HCT116 (cell line): ENCODE measurements around the gene FIP1L1. TPM values are rescaled to one million over a fixed set of nuclear protein-coding genes. Genes with fewer than 3 reads are reported as not detected.

Source experiments
- ATAC-seq: fragments of 200-7000 bp; cut with Tn5 transposase; 2 replicates; pipeline ENCODE4 v1.9.1; 2020; ENCODE audit warnings: mild to moderate bottlenecking, moderate library complexity
- BruUV-seq: library from RNA; stranded (reverse); fragments of 400-500 nt; replicated peaks from 2 replicates; lab custom pipeline; 2021; lab: Mats Ljungman, UMichigan
- CTCF ChIA-PET: fragments of 300-600 bp; sonication (Branson Sonifier 250); formaldehyde crosslinking; loops from one replicate; lab custom pipeline; 2021; ENCODE audit warnings: antibody characterized with exemption; lab: Charles Lee
- POLR2A ChIA-PET: fragments of 300-600, 350-600 bp; sonication (Branson Sonifier 250); formaldehyde crosslinking; loops from one replicate; lab custom pipeline; 2021; ENCODE audit warnings: antibody characterized with exemption; lab: Charles Lee
- RAD21 ChIA-PET, 2 experiments: fragments of 300-600 bp; sonication (Branson Sonifier 250); formaldehyde crosslinking; loops; one replicate each; lab custom pipeline; 2023; ENCODE audit warnings: low total read pairs in 2 of 2; ENCODE audit not compliant: uncharacterized antibody in 2 of 2, unreplicated experiment in 2 of 2, low non-redundant PET in 1 of 2; lab: Charles Lee
- DNase-seq: peaks from one replicate; pipeline ENCODE4 v3.0.0-alpha.2; 2010; ENCODE audit warnings: low read depth, low spot score
- H2AFZ ChIP-seq: fragments of 200-600 bp; shearing (Covaris generic), sonication (generic); 2 replicates; pipeline ENCODE4 v1.6.1; 2017; ENCODE audit warnings: low read depth, mixed run types, mixed read lengths, antibody characterized with exemption, low read length; ENCODE audit not compliant: poor library complexity, severe bottlenecking
- H3K27ac ChIP-seq: 2 replicates; pipeline ENCODE4 v1.5.1; 2012; ENCODE audit warnings: low read depth, low read length
- H3K27me3 ChIP-seq: fragments of 200-600 bp; sonication (generic); 2 replicates; pipeline ENCODE4 v1.6.1; 2016; ENCODE audit warnings: mixed run types, low read length, mixed read lengths; ENCODE audit not compliant: insufficient read depth
- H3K36me3 ChIP-seq, 2 experiments: fragments of 200-500 bp in 1 of 2; fragments of 200-600 bp in 1 of 2; sonication (Bioruptor generic) in 1 of 2; sonication (generic) in 1 of 2; 2 replicates each; pipeline versions ENCODE4 v1.5.1 to v1.6.1; 2014 to 2016; ENCODE audit warnings: low read length in 2 of 2, inconsistent platforms in 1 of 2, mixed read lengths in 1 of 2, mixed run types in 1 of 2; ENCODE audit not compliant: insufficient read depth in 2 of 2, control insufficient read depth in 1 of 2
- H3K4me1 ChIP-seq, 2 experiments: fragments of 200-600 bp in 1 of 2; sonication (generic) in 1 of 2; 2 replicates each; pipeline versions ENCODE4 v1.5.1 to v1.6.1; 2012 to 2017; ENCODE audit warnings: low read length in 2 of 2, inconsistent platforms in 1 of 2, mild to moderate bottlenecking in 1 of 2, mixed read lengths in 1 of 2, mixed run types in 1 of 2, moderate library complexity in 1 of 2; ENCODE audit not compliant: insufficient read depth in 2 of 2, control insufficient read depth in 1 of 2
- H3K4me2 ChIP-seq: fragments of 200-600 bp; sonication (generic); 2 replicates; pipeline ENCODE4 v1.6.1; 2017; ENCODE audit warnings: mixed run types, low read length, mixed read lengths
- H3K4me3 ChIP-seq, 2 experiments: fragments of 200-600 bp in 1 of 2; sonication (generic) in 1 of 2; replicated peaks in 1 of 2; 2 replicates each; pipeline ENCODE4 v1.5.1; 2011 to 2016; ENCODE audit warnings: low read length in 2 of 2, control low read depth in 1 of 2, low read depth in 1 of 2, mild to moderate bottlenecking in 1 of 2, mixed read lengths in 1 of 2, mixed run types in 1 of 2
- H3K79me2 ChIP-seq: fragments of 200-600 bp; sonication (generic); 2 replicates; pipeline ENCODE4 v1.6.1; 2017; ENCODE audit warnings: mild to moderate bottlenecking, mixed run types, low read length, moderate library complexity, mixed read lengths; ENCODE audit not compliant: insufficient read depth
- H3K9ac ChIP-seq: fragments of 200-600 bp; sonication (generic); 2 replicates; pipeline ENCODE4 v1.6.1; 2016; ENCODE audit warnings: low read length, mixed read lengths
- H3K9me2 ChIP-seq: fragments of 200-600 bp; sonication (generic), shearing (Covaris generic); 2 replicates; pipeline ENCODE4 v1.6.1; 2017; ENCODE audit warnings: mixed run types, mild to moderate bottlenecking, moderate library complexity; ENCODE audit not compliant: insufficient read depth
- H3K9me3 ChIP-seq, 2 experiments: fragments of 200-500 bp in 1 of 2; fragments of 200-600 bp in 1 of 2; sonication (Bioruptor generic) in 1 of 2; sonication (generic) in 1 of 2; 2 replicates each; pipeline ENCODE4 v1.6.1; 2014 to 2017; ENCODE audit warnings: low read length in 2 of 2, mixed read lengths in 2 of 2, inconsistent platforms in 1 of 2, low read depth in 1 of 2, mild to moderate bottlenecking in 1 of 2, mixed run types in 1 of 2, moderate library complexity in 1 of 2; ENCODE audit not compliant: control insufficient read depth in 1 of 2, insufficient read depth in 1 of 2
- H4K20me1 ChIP-seq: fragments of 200-600 bp; sonication (generic), shearing (Covaris generic); 2 replicates; pipeline ENCODE4 v1.6.1; 2017; ENCODE audit warnings: mixed run types, mild to moderate bottlenecking, moderate library complexity; ENCODE audit not compliant: insufficient read depth
- ATF3 ChIP-seq: IDR thresholded peaks from 2 replicates; pipeline ENCODE4 v1.6.1; 2012
- CEBPB ChIP-seq: IDR thresholded peaks from 2 replicates; pipeline ENCODE4 v1.6.1; 2012; ENCODE audit warnings: low read depth
- EZH2 ChIP-seq: fragments of 200-600 bp; sonication (generic); IDR thresholded peaks from 2 replicates; pipeline ENCODE4 v1.6.1; 2017; ENCODE audit warnings: antibody characterized with exemption, mixed run types
- EZH2phosphoT487 ChIP-seq: fragments of 200-600 bp; IDR thresholded peaks from 2 replicates; pipeline ENCODE4 v1.6.1; 2018; ENCODE audit warnings: antibody characterized with exemption, borderline replicate concordance
- FOSL1 ChIP-seq: IDR thresholded peaks from 2 replicates; pipeline ENCODE4 v1.6.1; 2012; ENCODE audit warnings: low read depth
- SP1 ChIP-seq: IDR thresholded peaks from 2 replicates; pipeline ENCODE4 v1.6.1; 2012; ENCODE audit warnings: low read depth
- ZBTB33 ChIP-seq: IDR thresholded peaks from 2 replicates; pipeline ENCODE4 v1.6.1; 2011; ENCODE audit warnings: mild to moderate bottlenecking, low read length, moderate library complexity; ENCODE audit not compliant: insufficient replicate concordance; ENCODE audit errors: extremely low read depth
- ZFX ChIP-seq: fragments of 450-650 bp; IDR thresholded peaks from 2 replicates; pipeline ENCODE4 v1.6.1; 2017
- ZNF274 ChIP-seq: fragments of 200-500 bp; sonication (Bioruptor generic); IDR thresholded peaks from 2 replicates; pipeline ENCODE4 v1.6.1; 2014; ENCODE audit warnings: mild to moderate bottlenecking, low read depth, low read length, inconsistent platforms
- intact Hi-C: fragments of 100-400 bp; cut with micrococcal nuclease; formaldehyde crosslinking; loops from 2 replicates; pipeline ENCODE4 v1.10.0; 2022
- total RNA-seq: library from RNA; stranded (reverse); gene quantifications from one replicate; pipeline ENCODE4 v1.2.1, GENCODE V29; 2021; ENCODE audit not compliant: unreplicated experiment
- TF ChIP-seq, protein P1 (sequence below): IDR thresholded peaks from 2 replicates; pipeline ENCODE4 v1.6.1; 2012; ENCODE audit warnings: low read depth
- TF ChIP-seq, protein P2 (sequence below), 3 experiments: fragments of 200-600 bp in 1 of 3; sonication (generic) in 1 of 3; IDR thresholded peaks in 2 of 3; conservative IDR thresholded peaks in 1 of 3; 2 replicates each; pipeline ENCODE4 v1.5.1; 2012 to 2017; ENCODE audit warnings: low read depth in 2 of 3, low read length in 2 of 3, antibody characterized with exemption in 1 of 3, borderline replicate concordance in 1 of 3, control low read depth in 1 of 3, mild to moderate bottlenecking in 1 of 3, mixed read lengths in 1 of 3, mixed run types in 1 of 3, moderate library complexity in 1 of 3; ENCODE audit not compliant: insufficient read depth in 1 of 3

Gene FIP1L1
- total RNA-seq, 1 experiment from 2014 or later, result 63.6 TPM

- TF ChIP-seq, protein P1, sequence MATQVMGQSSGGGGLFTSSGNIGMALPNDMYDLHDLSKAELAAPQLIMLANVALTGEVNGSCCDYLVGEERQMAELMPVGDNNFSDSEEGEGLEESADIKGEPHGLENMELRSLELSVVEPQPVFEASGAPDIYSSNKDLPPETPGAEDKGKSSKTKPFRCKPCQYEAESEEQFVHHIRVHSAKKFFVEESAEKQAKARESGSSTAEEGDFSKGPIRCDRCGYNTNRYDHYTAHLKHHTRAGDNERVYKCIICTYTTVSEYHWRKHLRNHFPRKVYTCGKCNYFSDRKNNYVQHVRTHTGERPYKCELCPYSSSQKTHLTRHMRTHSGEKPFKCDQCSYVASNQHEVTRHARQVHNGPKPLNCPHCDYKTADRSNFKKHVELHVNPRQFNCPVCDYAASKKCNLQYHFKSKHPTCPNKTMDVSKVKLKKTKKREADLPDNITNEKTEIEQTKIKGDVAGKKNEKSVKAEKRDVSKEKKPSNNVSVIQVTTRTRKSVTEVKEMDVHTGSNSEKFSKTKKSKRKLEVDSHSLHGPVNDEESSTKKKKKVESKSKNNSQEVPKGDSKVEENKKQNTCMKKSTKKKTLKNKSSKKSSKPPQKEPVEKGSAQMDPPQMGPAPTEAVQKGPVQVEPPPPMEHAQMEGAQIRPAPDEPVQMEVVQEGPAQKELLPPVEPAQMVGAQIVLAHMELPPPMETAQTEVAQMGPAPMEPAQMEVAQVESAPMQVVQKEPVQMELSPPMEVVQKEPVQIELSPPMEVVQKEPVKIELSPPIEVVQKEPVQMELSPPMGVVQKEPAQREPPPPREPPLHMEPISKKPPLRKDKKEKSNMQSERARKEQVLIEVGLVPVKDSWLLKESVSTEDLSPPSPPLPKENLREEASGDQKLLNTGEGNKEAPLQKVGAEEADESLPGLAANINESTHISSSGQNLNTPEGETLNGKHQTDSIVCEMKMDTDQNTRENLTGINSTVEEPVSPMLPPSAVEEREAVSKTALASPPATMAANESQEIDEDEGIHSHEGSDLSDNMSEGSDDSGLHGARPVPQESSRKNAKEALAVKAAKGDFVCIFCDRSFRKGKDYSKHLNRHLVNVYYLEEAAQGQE, result no peak
- TF ChIP-seq FOSL1 (no peak), SP1 (no peak)
Measured at GRCh38 chr4:53508446-53508845, 131.0 kb downstream of the FIP1L1 start (continued).

- ChIA-PET RAD21 (no interaction called here), POLR2A (no interaction called here), CTCF (no interaction called here)
- H2AFZ ChIP-seq, result no peak overlapping the region
- no TSS peak for BruUV-seq
- H3K4me3 ChIP-seq, result no peak overlapping the region
- no peaks in the 10 kb centered on the region for H3K4me1 ChIP-seq
- H3K4me2 ChIP-seq, result no peak overlapping the region
- H3K9ac ChIP-seq, result no peak overlapping the region
- H3K36me3 ChIP-seq, result no peaks in the 10 kb centered on the region
- no peaks in the 10 kb centered on the region for H4K20me1 ChIP-seq
- DNase-seq (no peak), ATAC-seq (no peak)
- H3K9me3 ChIP-seq, result no peaks in the 10 kb centered on the region
- no peaks in the 10 kb centered on the region for H3K79me2 ChIP-seq
- no peak overlapping the region for H3K27ac ChIP-seq
- intact Hi-C loops, result no loop called here
- no peak for TF ChIP-seq SP1
- TF ChIP-seq CEBPB, result no peak
- TF ChIP-seq EZH2, result no peak
- no peak for TF ChIP-seq FOSL1
- TF ChIP-seq EZH2phosphoT487, result no peak
- no peak for TF ChIP-seq ZFX
- no peak for TF ChIP-seq ZBTB33
- TF ChIP-seq, protein P2, sequence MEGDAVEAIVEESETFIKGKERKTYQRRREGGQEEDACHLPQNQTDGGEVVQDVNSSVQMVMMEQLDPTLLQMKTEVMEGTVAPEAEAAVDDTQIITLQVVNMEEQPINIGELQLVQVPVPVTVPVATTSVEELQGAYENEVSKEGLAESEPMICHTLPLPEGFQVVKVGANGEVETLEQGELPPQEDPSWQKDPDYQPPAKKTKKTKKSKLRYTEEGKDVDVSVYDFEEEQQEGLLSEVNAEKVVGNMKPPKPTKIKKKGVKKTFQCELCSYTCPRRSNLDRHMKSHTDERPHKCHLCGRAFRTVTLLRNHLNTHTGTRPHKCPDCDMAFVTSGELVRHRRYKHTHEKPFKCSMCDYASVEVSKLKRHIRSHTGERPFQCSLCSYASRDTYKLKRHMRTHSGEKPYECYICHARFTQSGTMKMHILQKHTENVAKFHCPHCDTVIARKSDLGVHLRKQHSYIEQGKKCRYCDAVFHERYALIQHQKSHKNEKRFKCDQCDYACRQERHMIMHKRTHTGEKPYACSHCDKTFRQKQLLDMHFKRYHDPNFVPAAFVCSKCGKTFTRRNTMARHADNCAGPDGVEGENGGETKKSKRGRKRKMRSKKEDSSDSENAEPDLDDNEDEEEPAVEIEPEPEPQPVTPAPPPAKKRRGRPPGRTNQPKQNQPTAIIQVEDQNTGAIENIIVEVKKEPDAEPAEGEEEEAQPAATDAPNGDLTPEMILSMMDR (IDR thresholded peaks at IDR 0.05 in 2 of 3, conservative IDR thresholded peaks at IDR 0.05 in 1 of 3; ENCODE audit: borderline replicate concordance in 1 of 3, insufficient read depth in 1 of 3, low read depth in 2 of 3, low read length in 2 of 3), result no peak
- TF ChIP-seq ATF3, result no peak
- TF ChIP-seq ZNF274, result no peak
- H3K9me2 ChIP-seq, result no peaks in the 10 kb centered on the region
- no peaks in the 10 kb centered on the region; the same call in 1 of the 2 replicates for H3K27me3 ChIP-seq
Measured at GRCh38 chr4:53510321-53510720, 132.9 kb downstream of the FIP1L1 start.
